Progenitor cell of endocrine pancreas (in vitro differentiated cells): Measurements from ENCODE around the gene TFB1M. TPM values are rescaled to one million over a fixed set of nuclear protein-coding genes. Genes with fewer than 3 reads are reported as not detected.
"Not testable (repeated sequence)": the region's sequence is repeated elsewhere in the genome, so short reads cannot be mapped to it uniquely, and the experiment has no call there.

Experiments used
- DNase-seq: peaks from one replicate; pipeline ENCODE4 v3.0.0; 2021; ENCODE audit warnings: low spot score; ENCODE audit not compliant: unreplicated experiment
- H3K27ac Mint-ChIP-seq: 2 replicates; pipeline ENCODE4 v1.8.0; 2021; ENCODE audit warnings: mild to moderate bottlenecking, moderate library complexity, mixed read lengths
- H3K27me3 Mint-ChIP-seq: 2 replicates; pipeline ENCODE4 v1.8.0; 2021; ENCODE audit warnings: mixed read lengths
- H3K36me3 Mint-ChIP-seq: 2 replicates; pipeline ENCODE4 v1.8.0; 2022; ENCODE audit warnings: mixed read lengths; ENCODE audit not compliant: insufficient read depth
- H3K4me1 Mint-ChIP-seq: 2 replicates; pipeline ENCODE4 v1.8.0; 2021; ENCODE audit warnings: low read depth, mixed read lengths
- H3K4me3 Mint-ChIP-seq: 2 replicates; pipeline ENCODE4 v1.8.0; 2021; ENCODE audit warnings: low read depth, mild to moderate bottlenecking, moderate library complexity, mixed read lengths
- H3K9me3 Mint-ChIP-seq: 2 replicates; pipeline ENCODE4 v1.8.0; 2021; ENCODE audit warnings: low read depth, mixed read lengths
- total RNA-seq: library from RNA; stranded (reverse); gene quantifications from 2 replicates; pipeline ENCODE4 v1.2.1, GENCODE V29; 2021
- TF ChIP-seq, protein P1 (sequence below): fragments of 200-600 bp; sonication (generic); IDR thresholded peaks from one replicate; pipeline ENCODE4 v1.5.0; 2021; ENCODE audit warnings: antibody characterized with exemption, mild to moderate bottlenecking; ENCODE audit not compliant: unreplicated experiment

The TFB1M gene
- total RNA-seq, 1 donor from 2014 or later: 33.2 TPM

- Mint-ChIP-seq H3K4me3 (no peak overlapping the region), H3K4me1 (no peaks in the 10 kb centered on the region), H3K36me3 (peaks cover 7% of the 10 kb centered on the region), H3K27ac (no peak overlapping the region), H3K27me3 (no peaks in the 10 kb centered on the region), H3K9me3 (peaks cover 40% of the 10 kb centered on the region)
- TF ChIP-seq, protein P1, sequence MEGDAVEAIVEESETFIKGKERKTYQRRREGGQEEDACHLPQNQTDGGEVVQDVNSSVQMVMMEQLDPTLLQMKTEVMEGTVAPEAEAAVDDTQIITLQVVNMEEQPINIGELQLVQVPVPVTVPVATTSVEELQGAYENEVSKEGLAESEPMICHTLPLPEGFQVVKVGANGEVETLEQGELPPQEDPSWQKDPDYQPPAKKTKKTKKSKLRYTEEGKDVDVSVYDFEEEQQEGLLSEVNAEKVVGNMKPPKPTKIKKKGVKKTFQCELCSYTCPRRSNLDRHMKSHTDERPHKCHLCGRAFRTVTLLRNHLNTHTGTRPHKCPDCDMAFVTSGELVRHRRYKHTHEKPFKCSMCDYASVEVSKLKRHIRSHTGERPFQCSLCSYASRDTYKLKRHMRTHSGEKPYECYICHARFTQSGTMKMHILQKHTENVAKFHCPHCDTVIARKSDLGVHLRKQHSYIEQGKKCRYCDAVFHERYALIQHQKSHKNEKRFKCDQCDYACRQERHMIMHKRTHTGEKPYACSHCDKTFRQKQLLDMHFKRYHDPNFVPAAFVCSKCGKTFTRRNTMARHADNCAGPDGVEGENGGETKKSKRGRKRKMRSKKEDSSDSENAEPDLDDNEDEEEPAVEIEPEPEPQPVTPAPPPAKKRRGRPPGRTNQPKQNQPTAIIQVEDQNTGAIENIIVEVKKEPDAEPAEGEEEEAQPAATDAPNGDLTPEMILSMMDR: no peak
- DNase-seq: no peak
Measured at GRCh38 chr6:155344341-155345006, 30.2 kb upstream of the TFB1M start.

DNA sequence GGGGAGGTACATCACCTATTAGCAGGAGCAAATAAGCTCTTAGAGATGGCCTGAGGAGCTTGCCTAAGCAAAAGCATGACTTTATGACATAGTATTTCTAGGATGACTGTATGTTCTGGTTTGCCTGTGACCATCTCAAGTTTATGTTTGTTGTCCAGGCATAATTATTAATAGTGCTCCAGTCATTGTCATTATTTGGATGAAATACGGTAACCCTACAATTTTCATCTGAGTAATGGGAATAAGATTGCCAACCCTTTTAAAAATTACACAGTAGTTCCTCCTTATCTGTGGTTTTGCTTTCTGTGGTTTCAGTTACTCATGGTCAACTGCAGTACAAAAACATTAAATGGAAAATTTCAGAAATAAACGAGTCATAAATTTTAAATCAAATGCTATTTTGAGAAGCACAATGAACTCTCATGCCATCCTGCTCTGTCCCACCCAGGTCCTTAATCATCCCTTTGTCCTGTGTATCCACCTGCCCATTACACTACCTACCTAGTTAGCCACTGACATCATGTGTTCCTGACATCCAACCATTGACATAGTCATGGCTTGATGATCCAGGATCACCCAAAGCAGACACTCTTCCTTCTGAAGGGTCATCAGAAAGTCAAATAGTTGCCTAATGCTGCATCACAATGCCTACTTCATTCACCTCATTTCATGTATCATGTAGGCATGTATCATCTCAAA, 27.0 kb upstream of the TFB1M start:
- H3K36me3 Mint-ChIP-seq: peaks cover 8% of the 10 kb centered on the region
- peaks cover 51% of the 10 kb centered on the region for H3K9me3 Mint-ChIP-seq
- H3K27me3 Mint-ChIP-seq: no peaks in the 10 kb centered on the region
- no peak overlapping the region for H3K27ac Mint-ChIP-seq
- DNase-seq: no peak
- TF ChIP-seq, protein P1: no peak
- H3K4me3 Mint-ChIP-seq: no peak overlapping the region
- H3K4me1 Mint-ChIP-seq: no peaks in the 10 kb centered on the region

- Mint-ChIP-seq H3K4me3 (no peak overlapping the region), H3K9me3 (peaks cover 51% of the 10 kb centered on the region), H3K4me1 (no peaks in the 10 kb centered on the region), H3K27me3 (no peaks in the 10 kb centered on the region), H3K27ac (no peak overlapping the region), H3K36me3 (peaks cover 12% of the 10 kb centered on the region)
- TF ChIP-seq, protein P1: peak; percentile 23
- no peak for DNase-seq
Measured at GRCh38 chr6:155340464-155341129, 26.3 kb upstream of the TFB1M start.

- H3K27me3 Mint-ChIP-seq, H3K27ac Mint-ChIP-seq, H3K4me3 Mint-ChIP-seq, DNase-seq, H3K4me1 Mint-ChIP-seq: not testable (repeated sequence)
- H3K36me3 Mint-ChIP-seq: peaks cover 10% of the 10 kb centered on the region
- peaks cover 49% of the 10 kb centered on the region for H3K9me3 Mint-ChIP-seq
Measured at GRCh38 chr6:155339929-155340328, 25.6 kb upstream of the TFB1M start.

- not testable (repeated sequence) for DNase-seq, H3K4me3 Mint-ChIP-seq, H3K27me3 Mint-ChIP-seq, H3K4me1 Mint-ChIP-seq, H3K27ac Mint-ChIP-seq
- peaks cover 45% of the 10 kb centered on the region for H3K9me3 Mint-ChIP-seq
- peaks cover 10% of the 10 kb centered on the region for H3K36me3 Mint-ChIP-seq
Measured at GRCh38 chr6:155338237-155338636, 24.0 kb upstream of the TFB1M start.

- Mint-ChIP-seq H3K4me3 (no peak overlapping the region), H3K36me3 (peaks cover 10% of the 10 kb centered on the region), H3K27me3 (no peaks in the 10 kb centered on the region), H3K4me1 (peaks cover 4% of the 10 kb centered on the region), H3K9me3 (peaks cover 43% of the 10 kb centered on the region), H3K27ac (no peak overlapping the region)
- DNase-seq: no peak
- TF ChIP-seq, protein P1: no peak
Measured at GRCh38 chr6:155335265-155335664, 21.0 kb upstream of the TFB1M start.

- DNase-seq, H3K4me3 Mint-ChIP-seq, H3K36me3 Mint-ChIP-seq, H3K27ac Mint-ChIP-seq, H3K27me3 Mint-ChIP-seq: not testable (repeated sequence)
- H3K9me3 Mint-ChIP-seq: peaks cover 37% of the 10 kb centered on the region
- H3K4me1 Mint-ChIP-seq: peaks cover 13% of the 10 kb centered on the region
Measured at GRCh38 chr6:155334073-155334472, 19.8 kb upstream of the TFB1M start.
